PFSK-1 (cell line): ENCODE measurements around the gene ELP5.
A peak's percentile ranks its signal among the peaks of the same experiment; 100 is the strongest.

Experiments
- FOXP2 ChIP-seq: optimal IDR thresholded peaks from 2 replicates; pipeline ENCODE3; 2011; ENCODE audit warnings: borderline replicate concordance, control low read depth, inconsistent platforms; ENCODE audit not compliant: insufficient read depth; ENCODE audit errors: extremely low read length, extremely low read depth
- POLR2AphosphoS5 ChIP-seq: IDR thresholded peaks from 2 replicates; pipeline ENCODE4 v1.6.1; 2012; ENCODE audit warnings: low read depth, mild to moderate bottlenecking, control low read depth, low read length, moderate library complexity
- REST ChIP-seq, 2 experiments: IDR thresholded peaks; 2 replicates each; pipeline versions ENCODE4 v1.6.1 to v1.8.0; 2011 to 2012; ENCODE audit warnings: low read depth in 2 of 2, low read length in 2 of 2, control low read depth in 1 of 2, inconsistent platforms in 1 of 2, mild to moderate bottlenecking in 1 of 2, moderate library complexity in 1 of 2; ENCODE audit not compliant: insufficient read depth in 1 of 2
- SIN3A ChIP-seq: IDR thresholded peaks from 2 replicates; pipeline ENCODE4 v1.6.1; 2012; ENCODE audit warnings: mild to moderate bottlenecking, low read length, moderate library complexity, borderline replicate concordance; ENCODE audit not compliant: insufficient read depth
- TAF1 ChIP-seq: IDR thresholded peaks from 2 replicates; pipeline ENCODE4 v1.6.1; 2012; ENCODE audit warnings: low read length, control low read depth, borderline replicate concordance; ENCODE audit not compliant: insufficient read depth

Gene ELP5

GRCh38 chr17:7219812-7220592, 32.0 kb upstream of the ELP5 start, which contains the start of the genes ACADVL and DLG4:
Gene ACADVL, plus strand, starts transcription at chr17:7219938. Its CDS starts 47 bp downstream, at chr17:7219985.
Gene DLG4, minus strand, starts transcription at chr17:7219836.
- TF ChIP-seq SIN3A (peak; percentile 78; the same call in 1 of the 2 replicates), POLR2AphosphoS5 (peak; percentile 82), FOXP2 (peak; percentile 72), TAF1 (peak; percentile 59; the same call in 1 of the 2 replicates), REST (IDR thresholded peaks at IDR 0.05; ENCODE audit: insufficient read depth in 1 of 2, low read depth in 2 of 2, low read length in 2 of 2) (peak; percentile 31 to 32; a peak in 1 of 4 replicates)

- TF ChIP-seq REST (IDR thresholded peaks at IDR 0.05; ENCODE audit: insufficient read depth in 1 of 2, low read depth in 2 of 2, low read length in 2 of 2) (peak in 1 of 2 experiments; percentile 19; a peak in 1 of 4 replicates), TAF1 (no peak), SIN3A (no peak), POLR2AphosphoS5 (peak; percentile 29; the same call in 1 of the 2 replicates), FOXP2 (no peak)
Observed at GRCh38 chr17:7220593-7221277, 31.3 kb upstream of the ELP5 start.

GRCh38 chr17:7221278-7222092, 30.5 kb upstream of the ELP5 start:
- no peak for TF ChIP-seq TAF1
- TF ChIP-seq REST (IDR thresholded peaks at IDR 0.05; ENCODE audit: insufficient read depth in 1 of 2, low read depth in 2 of 2, low read length in 2 of 2): no peak
- TF ChIP-seq FOXP2: no peak
- no peak for TF ChIP-seq POLR2AphosphoS5
- TF ChIP-seq SIN3A: no peak

- TF ChIP-seq SIN3A (no peak), POLR2AphosphoS5 (peak; percentile 66)
Observed at GRCh38 chr17:7222093-7222971, 29.7 kb upstream of the ELP5 start.

- TF ChIP-seq POLR2AphosphoS5 (peak; percentile 42; the same call in 1 of the 2 replicates), FOXP2 (no peak), SIN3A (no peak)
Observed at GRCh38 chr17:7222972-7223292, 29.1 kb upstream of the ELP5 start.
